Right atrium auricular region (tissue), 2 donors: ENCODE data around the gene KISS1R. TPM values are rescaled to one million over a fixed set of nuclear protein-coding genes. Genes with fewer than 3 reads are reported as not detected.
"Not testable (repeated sequence)": the region's sequence is repeated elsewhere in the genome, so short reads cannot be mapped to it uniquely, and the experiment has no call there.

ENCODE experiments used
- DNase-seq: peaks from one replicate; pipeline ENCODE4 v3.0.0-alpha.2; 2019; ENCODE audit warnings: low spot score
- H3K27ac ChIP-seq, 2 donors: fragments of 200-600 bp; sonication (generic); 1 replicate in 1 of 2; 2 replicates in 1 of 2; pipeline ENCODE4 v1.5.1; 2016 to 2019
- H3K27me3 ChIP-seq, 2 donors: fragments of 200-600 bp; sonication (generic); one replicate each; pipeline versions ENCODE4 v1.5.1 to v1.6.0; 2017 to 2019
- H3K36me3 ChIP-seq: fragments of 200-600 bp; sonication (generic); one replicate; pipeline ENCODE4 v1.5.1; 2016
- H3K4me1 ChIP-seq, 2 donors: fragments of 200-600 bp; sonication (generic); one replicate each; pipeline versions ENCODE4 v1.5.1 to v1.6.0; 2017 to 2019
- H3K4me3 ChIP-seq, 2 donors: fragments of 200-600 bp; sonication (generic); 1 replicate in 1 of 2; 2 replicates in 1 of 2; pipeline ENCODE4 v1.5.1; 2017 to 2019; ENCODE audit warnings: mild to moderate bottlenecking in 1 of 2, moderate library complexity in 1 of 2
- H3K9me3 ChIP-seq, 2 donors: fragments of 200-600 bp; sonication (generic); one replicate each; pipeline ENCODE4 v1.5.1; 2019
- total RNA-seq, 2 donors: library from RNA; depleted of rRNA; stranded (reverse); fragments of >200 nt; gene quantifications; one replicate each; pipeline ENCODE4 v1.1.0, GENCODE V29; 2016
- TF ChIP-seq, protein P1 (sequence below), 2 donors: fragments of 200-600 bp; sonication (generic); IDR thresholded peaks; one replicate each; pipeline ENCODE4 v1.5.1; 2019; ENCODE audit warnings: antibody characterized with exemption in 2 of 2

KISS1R gene
- total RNA-seq, 2 donors from 2014 or later: not detected

GRCh38 chr19:954272-954671 is 37.1 kb downstream of the KISS1R start:
- TF ChIP-seq, protein P1, sequence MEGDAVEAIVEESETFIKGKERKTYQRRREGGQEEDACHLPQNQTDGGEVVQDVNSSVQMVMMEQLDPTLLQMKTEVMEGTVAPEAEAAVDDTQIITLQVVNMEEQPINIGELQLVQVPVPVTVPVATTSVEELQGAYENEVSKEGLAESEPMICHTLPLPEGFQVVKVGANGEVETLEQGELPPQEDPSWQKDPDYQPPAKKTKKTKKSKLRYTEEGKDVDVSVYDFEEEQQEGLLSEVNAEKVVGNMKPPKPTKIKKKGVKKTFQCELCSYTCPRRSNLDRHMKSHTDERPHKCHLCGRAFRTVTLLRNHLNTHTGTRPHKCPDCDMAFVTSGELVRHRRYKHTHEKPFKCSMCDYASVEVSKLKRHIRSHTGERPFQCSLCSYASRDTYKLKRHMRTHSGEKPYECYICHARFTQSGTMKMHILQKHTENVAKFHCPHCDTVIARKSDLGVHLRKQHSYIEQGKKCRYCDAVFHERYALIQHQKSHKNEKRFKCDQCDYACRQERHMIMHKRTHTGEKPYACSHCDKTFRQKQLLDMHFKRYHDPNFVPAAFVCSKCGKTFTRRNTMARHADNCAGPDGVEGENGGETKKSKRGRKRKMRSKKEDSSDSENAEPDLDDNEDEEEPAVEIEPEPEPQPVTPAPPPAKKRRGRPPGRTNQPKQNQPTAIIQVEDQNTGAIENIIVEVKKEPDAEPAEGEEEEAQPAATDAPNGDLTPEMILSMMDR (IDR thresholded peaks at IDR 0.05): no peak
- no peak overlapping the region for H3K4me3 ChIP-seq

GRCh38 chr19:954672-955494 is 37.8 kb downstream of the KISS1R start:
- no peak overlapping the region for H3K27ac ChIP-seq

More at GRCh38 chr19:954272-954671, 37.1 kb downstream of the KISS1R start:
- peaks cover 0 to 8% of the 10 kb centered on the region in 2 donors for H3K4me1 ChIP-seq
- no peak for DNase-seq
- no peak overlapping the region for H3K27ac ChIP-seq
- H3K36me3 ChIP-seq: no peaks in the 10 kb centered on the region
- no peaks in the 10 kb centered on the region for H3K9me3 ChIP-seq
- H3K27me3 ChIP-seq: no peaks in the 10 kb centered on the region

DNA sequence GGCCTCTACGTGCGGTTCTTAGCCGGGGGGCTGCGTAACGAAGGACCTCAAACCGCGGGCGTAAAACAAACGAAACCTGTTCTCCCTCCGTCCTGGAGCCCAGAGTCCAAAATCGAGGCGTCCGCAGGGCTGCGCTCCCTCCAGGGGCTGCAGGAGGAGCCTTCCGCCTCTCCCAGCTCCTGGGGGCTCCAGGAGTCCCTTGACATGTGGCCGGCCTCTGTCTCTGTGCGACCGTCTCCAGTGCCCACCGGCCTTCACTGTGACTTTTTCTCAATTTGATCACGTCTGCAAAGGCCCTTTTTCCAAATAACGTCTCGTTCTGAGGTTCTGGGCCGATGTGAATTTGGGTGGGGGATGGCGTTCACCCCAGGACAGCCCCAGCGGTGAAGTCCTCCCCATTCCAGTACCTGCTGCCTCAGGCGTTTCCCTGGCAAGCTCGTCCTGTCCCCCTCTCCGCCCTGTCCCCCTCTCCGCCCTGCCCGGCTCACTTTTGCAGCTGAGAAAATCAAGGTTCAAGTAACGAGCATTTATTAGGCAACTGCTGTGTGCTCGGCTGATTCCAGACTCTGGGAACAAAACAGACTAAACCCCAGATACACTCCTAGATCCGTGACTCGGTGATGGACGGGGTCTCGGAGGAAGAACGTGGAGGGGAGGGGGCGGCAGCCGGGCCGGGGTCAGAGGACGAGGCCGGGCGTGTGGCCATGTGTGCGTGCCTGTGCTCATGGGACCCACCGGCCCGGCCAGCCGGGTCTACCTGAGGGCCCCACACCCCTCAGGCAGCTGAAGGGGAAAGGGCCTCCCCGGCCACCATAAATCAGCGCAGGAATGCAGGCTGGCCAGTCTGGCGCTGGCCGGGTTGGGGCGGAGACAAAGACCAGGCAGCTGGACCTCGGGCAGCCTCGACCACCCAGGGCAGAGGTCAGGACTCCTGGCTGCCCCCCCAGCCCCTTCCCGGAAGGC is 39.0 kb downstream of the KISS1R start:
- H3K4me3 ChIP-seq: no peak overlapping the region
- no peak overlapping the region for H3K27ac ChIP-seq
- peaks cover 0 to 8% of the 10 kb centered on the region in 2 donors for H3K4me1 ChIP-seq
- H3K27me3 ChIP-seq: no peaks in the 10 kb centered on the region
- DNase-seq: no peak
- no peaks in the 10 kb centered on the region for H3K36me3 ChIP-seq
- TF ChIP-seq, protein P1 (IDR thresholded peaks at IDR 0.05): no peak
- no peaks in the 10 kb centered on the region for H3K9me3 ChIP-seq

More at GRCh38 chr19:954672-955494, 37.8 kb downstream of the KISS1R start:
- no peaks in the 10 kb centered on the region for H3K36me3 ChIP-seq
- no peaks in the 10 kb centered on the region for H3K27me3 ChIP-seq
- TF ChIP-seq, protein P1 (IDR thresholded peaks at IDR 0.05): no peak
- H3K9me3 ChIP-seq: no peaks in the 10 kb centered on the region
- DNase-seq: no peak
- peaks cover 0 to 8% of the 10 kb centered on the region in 2 donors for H3K4me1 ChIP-seq
- no peak overlapping the region for H3K4me3 ChIP-seq

GRCh38 chr19:956766-957440 is 39.8 kb downstream of the KISS1R start:
- no peaks in the 10 kb centered on the region for H3K36me3 ChIP-seq
- H3K27ac ChIP-seq: no peak overlapping the region
- no peak overlapping the region for H3K4me3 ChIP-seq
- no peak for DNase-seq
- H3K27me3 ChIP-seq: no peaks in the 10 kb centered on the region
- TF ChIP-seq, protein P1 (IDR thresholded peaks at IDR 0.05): no peak
- no peaks in the 10 kb centered on the region for H3K9me3 ChIP-seq
- peaks cover 0 to 8% of the 10 kb centered on the region in 2 donors for H3K4me1 ChIP-seq

DNA sequence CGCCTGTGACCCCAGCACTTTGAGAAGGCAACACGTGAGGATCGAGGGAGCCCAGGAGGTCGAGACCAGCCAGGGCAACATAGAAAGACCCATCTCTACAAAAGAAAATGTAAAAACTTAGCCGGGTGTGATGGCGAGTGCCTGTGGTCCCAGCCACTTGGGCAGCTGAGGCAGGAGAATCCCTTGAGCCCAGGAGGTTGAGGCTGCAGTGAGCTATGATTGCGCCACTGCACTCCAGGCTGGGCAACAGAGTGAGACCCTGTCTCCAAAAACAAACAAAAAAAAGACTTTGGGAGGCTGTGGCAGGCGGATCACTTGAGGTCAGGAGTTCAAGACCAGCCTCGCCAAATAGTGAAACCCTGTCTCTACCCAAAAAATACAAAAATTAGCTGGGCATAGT is 40.4 kb downstream of the KISS1R start:
- H3K4me1 ChIP-seq, H3K27me3 ChIP-seq, H3K4me3 ChIP-seq, H3K36me3 ChIP-seq, H3K27ac ChIP-seq, DNase-seq, H3K9me3 ChIP-seq: not testable (repeated sequence)
